IMR-90 (cell line): ENCODE measurements around the gene USP9Y. TPM values are rescaled to one million over a fixed set of nuclear protein-coding genes. Genes with fewer than 3 reads are reported as not detected.

Experiments used
- ATAC-seq: fragments of 200-7000 bp; cut with Tn5 transposase; 2 replicates; pipeline ENCODE4 v1.9.1; 2020; ENCODE audit warnings: low read depth, mild to moderate bottlenecking, moderate library complexity
- BruUV-seq: library from RNA; stranded (reverse); fragments of 400-500 nt; replicated peaks from 2 replicates; lab custom pipeline; 2021; lab: Mats Ljungman, UMichigan
- CTCF ChIA-PET: fragments of 300-600 bp; formaldehyde crosslinking; extraction: SDS; loops from one replicate; lab custom pipeline; 2021; ENCODE audit warnings: antibody characterized with exemption; lab: Yijun Ruan, JAX
- POLR2A ChIA-PET: fragments of 300-600 bp; sonication (Branson Sonifier 250); formaldehyde crosslinking; loops from one replicate; lab custom pipeline; 2022; ENCODE audit warnings: antibody characterized with exemption; ENCODE audit not compliant: unreplicated experiment; lab: Charles Lee
- DNase-seq: peaks from one replicate; pipeline ENCODE4 v3.0.0; 2013
- H2AFZ ChIP-seq: replicated peaks from 2 replicates; pipeline ENCODE3; 2013; ENCODE audit warnings: low read length, mild to moderate bottlenecking; ENCODE audit not compliant: poor library complexity
- H2AK5ac ChIP-seq: 2 replicates; pipeline ENCODE4 v1.6.1; 2013; ENCODE audit warnings: low read depth, low read length, inconsistent platforms
- H2AK9ac ChIP-seq: replicated peaks from 2 replicates; pipeline ENCODE3; 2013; ENCODE audit warnings: mild to moderate bottlenecking, low read depth, low read length, moderate library complexity; ENCODE audit not compliant: poor library complexity
- H2BK120ac ChIP-seq: 2 replicates; pipeline ENCODE4 v1.6.1; 2013; ENCODE audit warnings: low read depth, low read length, inconsistent platforms
- H2BK15ac ChIP-seq: 3 replicates; pipeline ENCODE4 v1.6.1; 2013; ENCODE audit warnings: low read depth, low read length, inconsistent platforms
- H2BK20ac ChIP-seq: 2 replicates; pipeline ENCODE4 v1.6.1; 2013; ENCODE audit warnings: low read depth, mild to moderate bottlenecking, inconsistent platforms, low read length, moderate library complexity
- H2BK5ac ChIP-seq: 2 replicates; pipeline ENCODE4 v1.6.1; 2013; ENCODE audit warnings: mild to moderate bottlenecking, low read depth, low read length, inconsistent platforms; ENCODE audit not compliant: poor library complexity, severe bottlenecking
- H3K14ac ChIP-seq: replicated peaks from 2 replicates; pipeline ENCODE4 v1.6.1; 2013; ENCODE audit warnings: low read depth, low read length, inconsistent platforms
- H3K18ac ChIP-seq: 2 replicates; pipeline ENCODE4 v1.6.1; 2013; ENCODE audit warnings: low read depth, low read length, control low read depth
- H3K23ac ChIP-seq: 2 replicates; pipeline ENCODE4 v1.6.1; 2013; ENCODE audit warnings: low read depth, low read length, inconsistent platforms
- H3K27ac ChIP-seq: 2 replicates; pipeline ENCODE4 v1.5.1; 2013; ENCODE audit warnings: mild to moderate bottlenecking, control low read depth, low read length; ENCODE audit not compliant: insufficient read depth
- H3K27me3 ChIP-seq: 2 replicates; pipeline ENCODE4 v1.6.1; 2013; ENCODE audit warnings: low read length; ENCODE audit not compliant: control insufficient read depth, insufficient read depth
- H3K36me3 ChIP-seq: 2 replicates; pipeline ENCODE4 v1.6.1; 2013; ENCODE audit warnings: low read length, mixed read lengths; ENCODE audit not compliant: control insufficient read depth, insufficient read depth
- H3K4ac ChIP-seq: 2 replicates; pipeline ENCODE4 v1.6.1; 2013; ENCODE audit warnings: low read depth, low read length, inconsistent platforms
- H3K4me1 ChIP-seq: 2 replicates; pipeline ENCODE4 v1.6.1; 2013; ENCODE audit warnings: low read length, mixed read lengths; ENCODE audit not compliant: control insufficient read depth, insufficient read depth
- H3K4me2 ChIP-seq: 2 replicates; pipeline ENCODE4 v1.6.1; 2013; ENCODE audit warnings: low read depth, mild to moderate bottlenecking, control low read depth, low read length, moderate library complexity
- H3K4me3 ChIP-seq: 2 replicates; pipeline ENCODE4 v1.5.1; 2013; ENCODE audit warnings: low read depth, mild to moderate bottlenecking, control low read depth, low read length, moderate library complexity; ENCODE audit not compliant: insufficient read depth
- H3K56ac ChIP-seq: 2 replicates; pipeline ENCODE4 v1.6.1; 2013; ENCODE audit warnings: low read length, inconsistent platforms; ENCODE audit not compliant: insufficient read depth; ENCODE audit errors: extremely low read depth
- H3K79me1 ChIP-seq, 2 experiments: 2 replicates each; pipeline ENCODE4 v1.6.1; 2013; ENCODE audit warnings: low read length in 2 of 2, inconsistent platforms in 1 of 2, low read depth in 1 of 2
- H3K9ac ChIP-seq: 2 replicates; pipeline ENCODE4 v1.6.1; 2013; ENCODE audit warnings: low read depth, low read length, control low read depth
- H3K9me1 ChIP-seq: 2 replicates; pipeline ENCODE4 v1.6.1; 2013; ENCODE audit warnings: low read length, inconsistent platforms; ENCODE audit not compliant: insufficient read depth
- H3K9me3 ChIP-seq: 2 replicates; pipeline ENCODE4 v1.6.1; 2013; ENCODE audit warnings: low read length; ENCODE audit not compliant: control insufficient read depth, insufficient read depth
- H4K20me1 ChIP-seq: 2 replicates; pipeline ENCODE4 v1.6.1; 2013; ENCODE audit warnings: low read length, inconsistent platforms; ENCODE audit not compliant: insufficient read depth
- H4K5ac ChIP-seq: 2 replicates; pipeline ENCODE4 v1.6.1; 2013; ENCODE audit warnings: mild to moderate bottlenecking, low read depth, low read length, control low read depth
- H4K8ac ChIP-seq, 2 experiments: 2 replicates each; pipeline ENCODE4 v1.6.1; 2013; ENCODE audit warnings: low read depth in 2 of 2, low read length in 2 of 2, control low read depth in 1 of 2, inconsistent platforms in 1 of 2
- H4K91ac ChIP-seq: 2 replicates; pipeline ENCODE4 v1.6.1; 2013; ENCODE audit warnings: low read depth, low read length, inconsistent platforms; ENCODE audit not compliant: insufficient read depth
- FOS ChIP-seq: fragments of 150-350 bp; IDR thresholded peaks from 2 replicates; pipeline ENCODE4 v1.6.1; 2016; ENCODE audit warnings: low read depth, low read length
- MAZ ChIP-seq: IDR thresholded peaks from 2 replicates; pipeline ENCODE4 v1.6.1; 2012; ENCODE audit warnings: low read depth, mild to moderate bottlenecking, low read length, improper control_type of control experiment, moderate library complexity, borderline replicate concordance
- RAD21 ChIP-seq: IDR thresholded peaks from 2 replicates; pipeline ENCODE4 v1.6.1; 2012; ENCODE audit warnings: low read length, improper control_type of control experiment
- RCOR1 ChIP-seq: IDR thresholded peaks from 2 replicates; pipeline ENCODE4 v1.6.1; 2012; ENCODE audit warnings: mild to moderate bottlenecking, low read length, improper control_type of control experiment; ENCODE audit not compliant: insufficient replicate concordance
- RFX5 ChIP-seq: IDR thresholded peaks from 2 replicates; pipeline ENCODE4 v1.8.0; 2012; ENCODE audit warnings: low read depth, mild to moderate bottlenecking, low read length, moderate library complexity
- USF2 ChIP-seq: fragments of 150-350 bp; IDR thresholded peaks from 2 replicates; pipeline ENCODE4 v1.6.1; 2017; ENCODE audit warnings: mild to moderate bottlenecking, antibody characterized with exemption, low read length, low read depth
- WGBS, 2 experiments: methylation state at CpG; one replicate each; pipeline versions ENCODE4 v1.1.5 to v1.1.7; 2013; ENCODE audit warnings: missing lambda C conversion rate in 2 of 2; ENCODE audit not compliant: insufficient read length in 1 of 2; ENCODE audit errors: extremely low coverage in 2 of 2; 5-methylcytosine and 5-hydroxymethylcytosine counted together
- dilution Hi-C: fragments of 300-500 bp; cut with HindIII; formaldehyde crosslinking; loops from one replicate; pipeline ENCODE4 v1.14.3; 2018; ENCODE audit warnings: low sequenced_read_pairs; ENCODE audit not compliant: unreplicated experiment
- in situ Hi-C: fragments of 300-500 bp; cut with MboI; formaldehyde crosslinking; loops from 3 replicates; pipeline ENCODE4 v1.14.3; 2019; ENCODE audit warnings: low sequenced_read_pairs, inconsistent platforms, mixed read lengths
- intact Hi-C: fragments of 100-400 bp; cut with micrococcal nuclease; formaldehyde crosslinking; loops from 2 replicates; pipeline ENCODE4 v1.10.0; 2022
- polyA plus RNA-seq, 3 experiments: library from polyadenylated mRNA; depleted of rRNA; stranded (reverse); fragments of >200 nt; gene quantifications; 2 replicates each; pipeline ENCODE4 v1.2.3, GENCODE V29; 2012; ENCODE audit warnings: low replicate concordance in 1 of 3
- total RNA-seq: library from RNA; depleted of rRNA; stranded (reverse); fragments of >200 nt; gene quantifications from 2 replicates; pipeline ENCODE4 v1.2.3, GENCODE V29; 2012

Gene USP9Y
- total and polyA plus RNA-seq, 2 of the 4 experiments (the other 2 are of a cell fraction) = not detected

GRCh38 chrY:12833284-12833683 lies 132.3 kb downstream of the USP9Y start:
- Histone ChIP-seq H3K36me3 (no peaks in the 10 kb centered on the region), H3K56ac (no peak overlapping the region), H3K4me1 (no peaks in the 10 kb centered on the region), H4K91ac (no peak overlapping the region), H3K27ac (no peak overlapping the region), H3K18ac (no peak overlapping the region), H2AK9ac (no peak overlapping the region), H2AK5ac (no peak overlapping the region), H2BK15ac (no peak overlapping the region), H3K4ac (no peak overlapping the region), H3K9me3 (no peaks in the 10 kb centered on the region), H3K9me1 (no peaks in the 10 kb centered on the region), H3K14ac (no peak overlapping the region), H4K5ac (no peak overlapping the region), H3K4me2 (no peak overlapping the region), H2BK20ac (no peak overlapping the region), H4K8ac (no peak overlapping the region), H3K79me1 (no peaks in the 10 kb centered on the region), H3K9ac (no peak overlapping the region), H4K20me1 (no peaks in the 10 kb centered on the region), H2AFZ (no peak overlapping the region), H3K4me3 (no peak overlapping the region), H3K23ac (no peak overlapping the region), H2BK5ac (no peak overlapping the region), H2BK120ac (no peak overlapping the region), H3K27me3 (no peaks in the 10 kb centered on the region)
- dilution Hi-C loops = no loop called here
- intact Hi-C loops = no loop called here
- DNase-seq (no peak), ATAC-seq (no peak)
- ChIA-PET CTCF (no interaction called here), POLR2A (no interaction called here)
- no CpG with 5 or more reads among the region's 3 CpGs for WGBS, 2 experiments
- in situ Hi-C loops = no loop called here
- no peak for TF ChIP-seq RCOR1
- TF ChIP-seq USF2 = no peak
- no peak for TF ChIP-seq RFX5
- no peak for TF ChIP-seq RAD21
- TF ChIP-seq MAZ = no peak
- TF ChIP-seq FOS = no peak
- no TSS peak for BruUV-seq
